IMR-90 (cell line): Measurements from ENCODE around the gene TRIM37. TPM values are rescaled to one million over a fixed set of nuclear protein-coding genes. Genes with fewer than 3 reads are reported as not detected.

Experiments
- ATAC-seq: fragments of 200-7000 bp; cut with Tn5 transposase; 2 replicates; pipeline ENCODE4 v1.9.1; 2020; ENCODE audit warnings: low read depth, mild to moderate bottlenecking, moderate library complexity
- BruUV-seq: library from RNA; stranded (reverse); fragments of 400-500 nt; replicated peaks from 2 replicates; lab custom pipeline; 2021; lab: Mats Ljungman, UMichigan
- CTCF ChIA-PET: fragments of 300-600 bp; formaldehyde crosslinking; extraction: SDS; loops from one replicate; lab custom pipeline; 2021; ENCODE audit warnings: antibody characterized with exemption; lab: Yijun Ruan, JAX
- POLR2A ChIA-PET: fragments of 300-600 bp; sonication (Branson Sonifier 250); formaldehyde crosslinking; loops from one replicate; lab custom pipeline; 2022; ENCODE audit warnings: antibody characterized with exemption; ENCODE audit not compliant: unreplicated experiment; lab: Charles Lee
- DNase-seq: peaks from one replicate; pipeline ENCODE4 v3.0.0; 2013
- H2AFZ ChIP-seq: replicated peaks from 2 replicates; pipeline ENCODE3; 2013; ENCODE audit warnings: low read length, mild to moderate bottlenecking; ENCODE audit not compliant: poor library complexity
- H2AK5ac ChIP-seq: 2 replicates; pipeline ENCODE4 v1.6.1; 2013; ENCODE audit warnings: low read depth, low read length, inconsistent platforms
- H2AK9ac ChIP-seq: replicated peaks from 2 replicates; pipeline ENCODE3; 2013; ENCODE audit warnings: mild to moderate bottlenecking, low read depth, low read length, moderate library complexity; ENCODE audit not compliant: poor library complexity
- H2BK120ac ChIP-seq: 2 replicates; pipeline ENCODE4 v1.6.1; 2013; ENCODE audit warnings: low read depth, low read length, inconsistent platforms
- H2BK15ac ChIP-seq: 3 replicates; pipeline ENCODE4 v1.6.1; 2013; ENCODE audit warnings: low read depth, low read length, inconsistent platforms
- H2BK20ac ChIP-seq: 2 replicates; pipeline ENCODE4 v1.6.1; 2013; ENCODE audit warnings: low read depth, mild to moderate bottlenecking, inconsistent platforms, low read length, moderate library complexity
- H2BK5ac ChIP-seq: 2 replicates; pipeline ENCODE4 v1.6.1; 2013; ENCODE audit warnings: mild to moderate bottlenecking, low read depth, low read length, inconsistent platforms; ENCODE audit not compliant: poor library complexity, severe bottlenecking
- H3K14ac ChIP-seq: replicated peaks from 2 replicates; pipeline ENCODE4 v1.6.1; 2013; ENCODE audit warnings: low read depth, low read length, inconsistent platforms
- H3K18ac ChIP-seq: 2 replicates; pipeline ENCODE4 v1.6.1; 2013; ENCODE audit warnings: low read depth, low read length, control low read depth
- H3K23ac ChIP-seq: 2 replicates; pipeline ENCODE4 v1.6.1; 2013; ENCODE audit warnings: low read depth, low read length, inconsistent platforms
- H3K27ac ChIP-seq: 2 replicates; pipeline ENCODE4 v1.5.1; 2013; ENCODE audit warnings: mild to moderate bottlenecking, control low read depth, low read length; ENCODE audit not compliant: insufficient read depth
- H3K27me3 ChIP-seq: 2 replicates; pipeline ENCODE4 v1.6.1; 2013; ENCODE audit warnings: low read length; ENCODE audit not compliant: control insufficient read depth, insufficient read depth
- H3K36me3 ChIP-seq: 2 replicates; pipeline ENCODE4 v1.6.1; 2013; ENCODE audit warnings: low read length, mixed read lengths; ENCODE audit not compliant: control insufficient read depth, insufficient read depth
- H3K4ac ChIP-seq: 2 replicates; pipeline ENCODE4 v1.6.1; 2013; ENCODE audit warnings: low read depth, low read length, inconsistent platforms
- H3K4me1 ChIP-seq: 2 replicates; pipeline ENCODE4 v1.6.1; 2013; ENCODE audit warnings: low read length, mixed read lengths; ENCODE audit not compliant: control insufficient read depth, insufficient read depth
- H3K4me2 ChIP-seq: 2 replicates; pipeline ENCODE4 v1.6.1; 2013; ENCODE audit warnings: low read depth, mild to moderate bottlenecking, control low read depth, low read length, moderate library complexity
- H3K4me3 ChIP-seq: 2 replicates; pipeline ENCODE4 v1.5.1; 2013; ENCODE audit warnings: low read depth, mild to moderate bottlenecking, control low read depth, low read length, moderate library complexity; ENCODE audit not compliant: insufficient read depth
- H3K56ac ChIP-seq: 2 replicates; pipeline ENCODE4 v1.6.1; 2013; ENCODE audit warnings: low read length, inconsistent platforms; ENCODE audit not compliant: insufficient read depth; ENCODE audit errors: extremely low read depth
- H3K79me1 ChIP-seq, 2 experiments: 2 replicates each; pipeline ENCODE4 v1.6.1; 2013; ENCODE audit warnings: low read length in 2 of 2, inconsistent platforms in 1 of 2, low read depth in 1 of 2
- H3K9ac ChIP-seq: 2 replicates; pipeline ENCODE4 v1.6.1; 2013; ENCODE audit warnings: low read depth, low read length, control low read depth
- H3K9me1 ChIP-seq: 2 replicates; pipeline ENCODE4 v1.6.1; 2013; ENCODE audit warnings: low read length, inconsistent platforms; ENCODE audit not compliant: insufficient read depth
- H3K9me3 ChIP-seq: 2 replicates; pipeline ENCODE4 v1.6.1; 2013; ENCODE audit warnings: low read length; ENCODE audit not compliant: control insufficient read depth, insufficient read depth
- H4K20me1 ChIP-seq: 2 replicates; pipeline ENCODE4 v1.6.1; 2013; ENCODE audit warnings: low read length, inconsistent platforms; ENCODE audit not compliant: insufficient read depth
- H4K5ac ChIP-seq: 2 replicates; pipeline ENCODE4 v1.6.1; 2013; ENCODE audit warnings: mild to moderate bottlenecking, low read depth, low read length, control low read depth
- H4K8ac ChIP-seq, 2 experiments: 2 replicates each; pipeline ENCODE4 v1.6.1; 2013; ENCODE audit warnings: low read depth in 2 of 2, low read length in 2 of 2, control low read depth in 1 of 2, inconsistent platforms in 1 of 2
- H4K91ac ChIP-seq: 2 replicates; pipeline ENCODE4 v1.6.1; 2013; ENCODE audit warnings: low read depth, low read length, inconsistent platforms; ENCODE audit not compliant: insufficient read depth
- BHLHE40 ChIP-seq: fragments of 150-350 bp; IDR thresholded peaks from 2 replicates; pipeline ENCODE4 v1.6.1; 2016; ENCODE audit warnings: mild to moderate bottlenecking, low read depth, low read length
- ELK1 ChIP-seq: fragments of 150-350 bp; IDR thresholded peaks from 2 replicates; pipeline ENCODE4 v1.6.1; 2016; ENCODE audit warnings: low read depth, mild to moderate bottlenecking, low read length, moderate library complexity, borderline replicate concordance
- MAZ ChIP-seq: IDR thresholded peaks from 2 replicates; pipeline ENCODE4 v1.6.1; 2012; ENCODE audit warnings: low read depth, mild to moderate bottlenecking, low read length, improper control_type of control experiment, moderate library complexity, borderline replicate concordance
- RAD21 ChIP-seq: IDR thresholded peaks from 2 replicates; pipeline ENCODE4 v1.6.1; 2012; ENCODE audit warnings: low read length, improper control_type of control experiment
- RFX5 ChIP-seq: IDR thresholded peaks from 2 replicates; pipeline ENCODE4 v1.8.0; 2012; ENCODE audit warnings: low read depth, mild to moderate bottlenecking, low read length, moderate library complexity
- WGBS, 2 experiments: methylation state at CpG; one replicate each; pipeline versions ENCODE4 v1.1.5 to v1.1.7; 2013; ENCODE audit warnings: missing lambda C conversion rate in 2 of 2; ENCODE audit not compliant: insufficient read length in 1 of 2; ENCODE audit errors: extremely low coverage in 2 of 2; 5-methylcytosine and 5-hydroxymethylcytosine counted together
- dilution Hi-C: fragments of 300-500 bp; cut with HindIII; formaldehyde crosslinking; loops from one replicate; pipeline ENCODE4 v1.14.3; 2018; ENCODE audit warnings: low sequenced_read_pairs; ENCODE audit not compliant: unreplicated experiment
- in situ Hi-C: fragments of 300-500 bp; cut with MboI; formaldehyde crosslinking; loops from 3 replicates; pipeline ENCODE4 v1.14.3; 2019; ENCODE audit warnings: low sequenced_read_pairs, inconsistent platforms, mixed read lengths
- intact Hi-C: fragments of 100-400 bp; cut with micrococcal nuclease; formaldehyde crosslinking; loops from 2 replicates; pipeline ENCODE4 v1.10.0; 2022
- polyA plus RNA-seq, 3 experiments: library from polyadenylated mRNA; depleted of rRNA; stranded (reverse); fragments of >200 nt; gene quantifications; 2 replicates each; pipeline ENCODE4 v1.2.3, GENCODE V29; 2012; ENCODE audit warnings: low replicate concordance in 1 of 3
- total RNA-seq: library from RNA; depleted of rRNA; stranded (reverse); fragments of >200 nt; gene quantifications from 2 replicates; pipeline ENCODE4 v1.2.3, GENCODE V29; 2012

TRIM37 gene
- total and polyA plus RNA-seq, 2 of the 4 experiments (the other 2 are of a cell fraction): 12.1 to 24.9 TPM

DNA sequence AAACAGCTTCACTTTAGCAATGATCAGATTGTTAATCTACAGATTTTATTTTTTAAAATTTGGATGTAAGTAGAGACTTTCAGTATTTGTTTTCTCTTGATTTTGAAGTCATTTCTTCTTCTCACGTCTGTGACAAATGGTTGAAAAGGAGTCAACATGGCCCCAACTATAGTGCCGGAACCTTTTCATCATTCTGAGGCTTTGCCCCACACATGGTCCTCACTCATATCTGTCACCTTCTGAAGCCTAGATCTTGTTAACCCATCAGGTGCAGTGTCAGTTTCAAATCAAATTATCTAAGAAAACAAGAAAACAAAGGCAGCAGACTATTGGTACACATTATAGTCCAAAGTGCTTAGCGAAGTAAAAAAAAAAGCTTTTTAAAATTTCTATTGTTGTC, 124.1 kb downstream of the TRIM37 start:
- ChIA-PET POLR2A (no interaction called here), CTCF (no interaction called here)
- H4K20me1 ChIP-seq: no peaks in the 10 kb centered on the region
- H4K91ac ChIP-seq: no peak overlapping the region
- no peak overlapping the region for H3K4ac ChIP-seq
- no peaks in the 10 kb centered on the region for H3K36me3 ChIP-seq
- dilution Hi-C loops (no loop called here), intact Hi-C loops (no loop called here), in situ Hi-C loops (no loop called here)
- H4K8ac ChIP-seq: no peak overlapping the region
- H3K9ac ChIP-seq: no peak overlapping the region
- H3K56ac ChIP-seq: no peak overlapping the region
- no peak overlapping the region for H2BK5ac ChIP-seq
- WGBS, 2 experiments: no CpG with 5 or more reads among the region's 3 CpGs
- H2AK9ac ChIP-seq: no peak overlapping the region
- no peak overlapping the region for H2BK20ac ChIP-seq
- no peak overlapping the region for H2AFZ ChIP-seq
- no peak for TF ChIP-seq RFX5
- TF ChIP-seq BHLHE40: no peak
- no peak for TF ChIP-seq MAZ
- TF ChIP-seq ELK1: no peak
- no peak for TF ChIP-seq RAD21
- no TSS peak for BruUV-seq
- H3K27ac ChIP-seq: no peak overlapping the region
- no peak overlapping the region for H2BK15ac ChIP-seq
- H3K18ac ChIP-seq: no peak overlapping the region
- ATAC-seq (no peak), DNase-seq (no peak)
- no peaks in the 10 kb centered on the region for H3K4me1 ChIP-seq
- H3K14ac ChIP-seq: no peak overlapping the region
- H3K9me1 ChIP-seq: peaks cover 9% of the 10 kb centered on the region; the same call in 1 of the 2 replicates
- H3K4me3 ChIP-seq: no peak overlapping the region
- no peaks in the 10 kb centered on the region for H3K9me3 ChIP-seq
- H4K5ac ChIP-seq: no peak overlapping the region
- H2BK120ac ChIP-seq: no peak overlapping the region
- H3K27me3 ChIP-seq: no peaks in the 10 kb centered on the region
- H3K79me1 ChIP-seq: no peaks in the 10 kb centered on the region
- no peak overlapping the region for H2AK5ac ChIP-seq
- H3K23ac ChIP-seq: no peak overlapping the region
- H3K4me2 ChIP-seq: no peak overlapping the region
